Fibroblast of gingiva (primary cell): ENCODE measurements around the gene AARS2.

ENCODE experiments used
- DNase-seq: peaks from one replicate; pipeline ENCODE4 v3.0.0-alpha.2; 2011; ENCODE audit warnings: low read depth

AARS2 gene

DNA sequence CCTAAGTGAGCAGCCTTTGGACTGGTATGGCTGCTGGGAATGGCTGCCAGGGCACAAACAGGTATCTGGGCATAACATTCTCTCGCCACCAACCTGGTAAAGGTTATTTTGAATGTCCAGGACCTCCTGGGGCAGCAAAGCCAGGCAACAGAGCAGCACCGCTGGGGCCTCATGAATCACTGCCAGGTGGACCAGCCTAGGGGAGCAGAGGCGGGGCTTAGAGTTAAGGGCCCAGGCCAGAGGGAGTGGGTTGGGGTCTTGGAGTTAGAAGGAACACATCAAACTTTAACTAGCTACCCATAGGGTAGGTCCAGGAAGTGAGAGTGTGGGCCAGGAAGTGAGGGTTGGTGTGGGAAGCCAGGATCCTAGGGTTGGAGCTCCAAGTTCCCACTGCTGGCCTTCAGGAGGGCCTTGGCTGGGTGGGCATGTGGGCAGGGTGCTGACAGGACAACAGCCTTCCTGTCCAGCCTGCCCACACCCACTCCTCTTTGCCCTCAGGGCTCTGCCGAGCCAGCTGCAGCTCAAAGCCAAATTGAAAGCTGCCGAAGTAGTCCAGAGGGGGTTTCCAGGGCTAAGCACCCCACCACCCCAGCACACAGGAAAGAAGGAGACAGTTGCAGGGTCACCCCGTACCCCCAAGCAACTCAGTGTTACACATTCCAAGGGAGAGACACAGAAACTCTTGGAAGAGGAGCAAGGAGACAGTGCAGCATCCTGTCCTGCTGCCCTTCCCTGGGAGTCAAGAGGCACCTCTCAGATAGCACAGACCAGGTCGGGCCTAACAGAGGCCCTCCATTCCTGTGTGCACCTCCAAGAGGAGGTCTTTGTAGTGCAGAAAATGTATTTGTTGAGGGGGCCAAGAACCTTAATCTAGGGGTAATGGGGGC is 50.4 kb downstream of the AARS2 start:
- DNase-seq = no peak

DNA sequence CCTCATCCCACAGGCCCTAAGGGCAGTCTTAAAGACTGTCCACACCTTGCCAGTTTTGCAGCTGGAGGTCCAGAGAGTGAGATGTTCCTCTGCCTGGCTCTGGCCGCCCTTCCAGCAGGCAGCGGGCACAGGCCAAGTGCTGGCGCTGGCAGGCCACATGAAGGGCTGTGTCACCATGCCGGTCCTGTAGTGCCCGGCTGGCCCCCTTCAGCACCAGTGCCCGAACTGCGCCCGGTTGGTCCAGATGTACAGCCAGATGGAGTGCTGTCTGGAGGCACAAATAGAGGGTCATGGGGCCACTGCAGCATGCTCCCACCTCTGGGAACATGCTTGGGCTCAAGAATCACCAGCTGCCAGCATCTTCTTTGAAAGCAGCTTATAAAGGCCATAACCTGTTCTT is 51.6 kb downstream of the AARS2 start:
- DNase-seq = no peak

GRCh38 chr6:44260451-44261297 is 52.5 kb downstream of the AARS2 start:
- DNase-seq = no peak

DNA sequence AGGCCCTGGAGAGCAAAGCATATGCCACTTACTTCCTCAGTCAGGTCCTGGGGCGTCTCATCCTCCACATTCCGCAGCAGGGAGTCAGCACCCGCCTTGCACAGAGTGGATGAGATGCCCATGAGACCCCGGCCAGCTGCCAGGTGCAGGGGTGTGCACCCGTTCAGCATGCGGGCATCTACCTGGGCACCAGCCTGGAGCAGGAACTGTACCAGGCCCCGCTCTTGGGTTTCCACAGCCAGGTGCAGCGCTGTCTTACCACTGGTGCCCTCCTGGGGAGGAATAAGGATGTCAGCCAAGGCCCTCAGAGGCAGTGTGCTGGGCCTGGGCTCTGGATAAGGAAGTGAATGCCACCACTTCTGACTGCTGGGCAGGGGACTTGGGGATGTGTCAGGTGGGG is 53.1 kb downstream of the AARS2 start:
- no peak for DNase-seq

GRCh38 chr6:44258921-44259320 is 54.2 kb downstream of the AARS2 start:
- DNase-seq = no peak

GRCh38 chr6:44258325-44258863 is 54.8 kb downstream of the AARS2 start:
- no peak for DNase-seq

- DNase-seq = no peak
Observed at GRCh38 chr6:44257753-44258324, 55.3 kb downstream of the AARS2 start.

DNA sequence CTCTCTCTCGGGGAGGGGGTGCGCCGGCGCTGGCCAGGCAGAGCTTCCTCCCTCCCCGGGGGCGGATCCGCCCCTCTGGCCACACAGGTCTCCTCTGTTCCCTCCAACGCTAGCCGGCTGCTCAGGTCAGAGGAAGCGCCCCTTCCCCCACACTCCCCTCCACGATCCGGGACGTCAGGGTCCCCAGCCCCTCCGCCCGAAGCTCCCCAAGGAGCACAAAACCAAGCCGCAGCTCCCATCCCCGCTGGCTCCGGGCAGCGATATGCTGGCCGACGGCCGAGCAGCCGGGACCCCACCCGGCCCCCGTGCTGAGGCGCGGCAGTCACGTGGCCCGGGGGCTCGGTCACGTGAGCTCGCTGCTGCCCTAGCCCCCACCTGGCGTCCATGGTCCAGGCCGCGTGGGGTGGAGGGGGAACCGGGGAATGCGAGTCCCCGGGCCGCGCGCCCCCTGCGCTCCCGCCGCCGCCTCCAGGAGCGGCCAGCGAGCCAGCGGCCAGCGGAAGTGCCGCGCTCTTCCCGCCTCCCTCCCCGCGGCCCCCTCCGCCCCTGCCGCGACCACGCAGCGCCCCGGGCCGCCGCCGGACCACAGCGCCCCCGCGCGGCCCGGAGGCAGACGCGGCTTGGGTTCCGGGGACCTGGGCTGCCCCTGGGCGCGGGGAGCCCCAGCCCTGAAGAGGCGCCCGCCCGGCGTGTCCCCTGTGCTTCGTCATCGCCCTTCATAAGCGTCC is 56.0 kb downstream of the AARS2 start, which contains the start of gene SLC35B2:
SLC35B2 (minus strand) TSS at position 504 of the 728 bp plus-strand sequence; CDS start at position 386, 118 bp downstream.
- peak; percentile 73 for DNase-seq

DNA sequence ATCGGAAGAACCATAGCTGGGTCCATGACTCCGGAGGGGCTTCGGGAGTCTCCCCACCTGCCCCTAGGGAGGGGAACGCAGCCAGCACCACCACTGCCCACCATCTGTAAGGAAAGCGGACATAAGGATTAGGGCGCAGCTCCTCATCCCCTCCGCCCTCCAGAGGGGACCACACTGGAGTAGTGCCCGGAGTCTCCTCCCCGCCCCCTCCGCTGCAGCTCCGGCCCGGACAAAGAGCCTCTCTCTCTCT is 56.4 kb downstream of the AARS2 start:
- DNase-seq = no peak

GRCh38 chr6:44255871-44256774 is 57.0 kb downstream of the AARS2 start:
- no peak for DNase-seq

- no peak for DNase-seq
Observed at GRCh38 chr6:44255105-44255808, 57.9 kb downstream of the AARS2 start.

DNA sequence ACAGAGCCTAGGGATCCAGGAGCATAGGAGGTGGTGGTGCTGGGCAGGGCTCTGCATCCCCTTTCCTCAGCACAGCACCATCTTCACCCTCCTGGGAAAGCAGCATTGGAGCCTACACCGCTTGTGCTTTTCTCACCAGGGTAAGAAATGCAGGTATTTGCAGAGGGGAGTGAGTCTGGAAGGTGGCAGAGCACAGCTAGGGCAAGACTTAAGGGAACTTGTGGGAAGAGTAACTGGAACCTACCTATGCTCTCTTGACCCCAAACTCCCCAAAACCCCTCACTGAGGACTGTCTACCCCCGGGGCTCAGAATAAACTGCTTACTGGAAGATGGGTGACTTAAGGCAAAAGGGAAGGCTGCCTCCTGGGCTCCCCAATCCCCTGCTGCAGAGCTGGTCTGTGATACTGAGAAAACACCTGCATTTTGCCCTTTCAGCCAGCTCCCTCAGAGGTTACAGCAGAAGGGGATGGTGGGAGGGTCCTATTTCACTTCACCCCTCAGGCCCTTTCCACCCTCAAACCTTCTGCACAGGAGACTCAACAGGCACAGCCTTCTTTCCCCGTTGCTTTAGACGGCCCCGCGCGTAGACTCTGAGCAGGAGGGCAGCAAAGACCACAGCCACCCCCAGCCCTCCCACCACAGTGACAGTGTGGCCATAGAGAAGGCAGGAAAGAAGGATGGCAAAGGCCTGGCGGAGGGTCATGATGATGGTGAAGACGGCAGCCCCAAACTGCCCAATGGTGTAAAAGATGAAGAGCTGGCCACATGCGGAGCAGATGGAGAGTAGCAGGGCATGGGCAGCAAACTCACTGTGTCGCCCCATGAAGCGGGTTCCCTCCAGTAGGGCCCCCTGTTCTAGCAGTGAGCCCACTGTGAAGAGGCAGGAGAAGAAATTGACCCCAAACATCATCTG is 58.7 kb downstream of the AARS2 start:
- DNase-seq = no peak

GRCh38 chr6:44253307-44254101 is 59.6 kb downstream of the AARS2 start:
- DNase-seq = no peak

- DNase-seq = no peak
Observed at GRCh38 chr6:44251576-44252524, 61.3 kb downstream of the AARS2 start.

DNA sequence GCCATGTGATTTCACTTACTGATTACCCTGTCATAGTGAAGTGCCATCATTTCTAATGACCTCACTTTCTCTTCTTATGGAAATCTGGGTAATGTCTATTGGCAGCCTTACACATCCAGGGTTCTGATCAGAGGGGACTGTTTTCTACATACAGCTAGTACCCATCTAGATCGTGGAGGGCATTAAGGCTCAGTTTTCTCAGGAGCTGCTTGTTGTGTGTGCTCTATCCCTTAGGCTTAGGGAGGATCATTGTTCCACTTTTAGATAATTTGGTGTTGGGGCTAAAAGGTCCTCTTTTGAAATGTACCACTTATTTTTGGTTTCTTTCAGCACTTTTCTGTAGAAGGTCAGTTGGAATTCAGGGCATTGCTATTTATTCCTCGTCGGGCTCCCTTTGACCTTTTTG is 62.4 kb downstream of the AARS2 start:
- DNase-seq = no peak

- no peak for DNase-seq
Observed at GRCh38 chr6:44250067-44250717, 63.0 kb downstream of the AARS2 start.
